Central memory CD8-positive, alpha-beta T cell (primary cell): ENCODE results near the gene PRMT3.
"Not testable (repeated sequence)": the region's sequence is repeated elsewhere in the genome, so short reads cannot be mapped to it uniquely, and the experiment has no call there.

Experiments used
- ATAC-seq: fragments of 150-1000 bp; cut with Tn5 transposase; replicated peaks from 2 replicates; pipeline ENCODE4 v1.10.0; 2022; ENCODE audit warnings: mild to moderate bottlenecking, moderate FRiP score, moderate number of reproducible peaks; ENCODE audit not compliant: poor library complexity, severe bottlenecking; ENCODE audit errors: extremely low read depth
- DNase-seq, 2 donors: peaks; one replicate each; pipeline ENCODE4 v3.0.0; 2021; ENCODE audit warnings: low spot score in 2 of 2
- H3K27ac Mint-ChIP-seq: one replicate; pipeline ENCODE4 v1.8.0; 2022; ENCODE audit warnings: low read depth, mild to moderate bottlenecking, moderate library complexity, mixed read lengths
- H3K27me3 Mint-ChIP-seq: one replicate; pipeline ENCODE4 v1.8.0; 2022; ENCODE audit warnings: mixed read lengths
- H3K36me3 Mint-ChIP-seq: one replicate; pipeline ENCODE4 v1.8.0; 2022; ENCODE audit warnings: mild to moderate bottlenecking, moderate library complexity, mixed read lengths; ENCODE audit not compliant: insufficient read depth
- H3K4me1 Mint-ChIP-seq: one replicate; pipeline ENCODE4 v1.8.0; 2022; ENCODE audit warnings: mixed read lengths
- H3K4me3 Mint-ChIP-seq: one replicate; pipeline ENCODE4 v1.8.0; 2022; ENCODE audit warnings: mild to moderate bottlenecking, moderate library complexity, mixed read lengths
- H3K9me3 Mint-ChIP-seq: one replicate; pipeline ENCODE4 v1.8.0; 2022; ENCODE audit warnings: mixed read lengths

Gene PRMT3

DNA sequence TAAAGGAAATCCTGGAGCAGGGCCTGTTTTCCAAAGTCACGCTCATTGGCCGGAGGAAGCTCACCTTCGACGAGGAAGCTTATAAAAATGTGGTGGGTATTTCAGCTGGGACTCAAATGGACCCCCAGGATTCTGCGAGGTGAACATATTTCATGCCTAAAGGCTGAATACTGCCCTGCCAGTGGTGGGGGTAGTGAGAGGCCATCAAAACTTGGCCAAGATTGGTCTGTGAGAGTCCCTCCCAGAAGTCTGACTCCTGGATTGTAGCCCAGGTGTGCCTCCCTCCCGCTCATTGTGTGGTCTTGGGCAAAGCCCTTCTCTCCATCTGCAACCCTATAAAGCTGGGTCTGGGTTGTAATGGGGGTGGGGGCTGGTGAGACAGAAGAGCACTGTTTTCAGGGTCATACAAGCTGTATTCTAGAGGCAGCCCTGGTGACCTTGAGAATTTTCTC, 23.1 kb upstream of the PRMT3 start:
- H3K36me3 Mint-ChIP-seq: peaks cover 10% of the 10 kb centered on the region
- no peak for ATAC-seq
- DNase-seq: no peak
- peaks cover 56% of the 10 kb centered on the region for H3K4me1 Mint-ChIP-seq
- no peaks in the 10 kb centered on the region for H3K27me3 Mint-ChIP-seq
- H3K4me3 Mint-ChIP-seq: peak overlapping the region; percentile 80
- no peaks in the 10 kb centered on the region for H3K9me3 Mint-ChIP-seq
- H3K27ac Mint-ChIP-seq: no peak overlapping the region

- H3K9me3 Mint-ChIP-seq, ATAC-seq, H3K27me3 Mint-ChIP-seq, DNase-seq: not testable (repeated sequence)
- Mint-ChIP-seq H3K27ac (peak overlapping the region; percentile 41), H3K4me3 (peak overlapping the region; percentile 80), H3K4me1 (peaks cover 53% of the 10 kb centered on the region), H3K36me3 (peaks cover 12% of the 10 kb centered on the region)
Measured at GRCh38 chr11:20365465-20365864, 22.1 kb upstream of the PRMT3 start.

DNA sequence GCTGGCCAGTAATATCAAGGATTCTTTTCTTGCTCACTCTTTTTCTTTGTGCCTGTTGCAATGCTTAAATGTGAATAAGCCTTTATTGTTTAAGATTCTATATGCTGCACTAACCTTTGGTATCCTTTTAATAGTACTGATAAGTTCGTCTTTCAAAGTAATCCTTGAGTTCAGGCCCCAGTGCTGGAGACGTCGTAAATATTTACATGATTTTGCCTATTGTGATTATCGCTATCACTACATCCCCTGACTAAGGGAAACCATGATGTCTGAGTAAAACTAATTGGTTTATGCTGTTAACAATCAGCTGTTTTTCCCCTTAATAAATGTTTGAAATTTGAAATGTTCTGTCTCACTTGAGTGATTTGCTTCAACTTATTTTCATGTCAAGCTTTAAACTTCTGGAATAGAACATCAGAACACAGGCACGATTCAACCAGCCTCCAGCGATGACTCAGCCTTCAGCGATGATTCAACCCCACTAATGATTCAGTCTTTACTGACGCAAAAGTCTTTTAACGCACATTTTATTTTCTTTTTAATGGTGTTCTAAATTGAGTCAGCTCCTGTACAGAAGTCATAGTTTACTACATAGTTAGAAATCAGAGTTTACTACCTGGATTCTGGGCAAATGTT, 20.1 kb upstream of the PRMT3 start:
- no peak for ATAC-seq
- Mint-ChIP-seq H3K4me3 (no peak overlapping the region), H3K27ac (no peak overlapping the region), H3K9me3 (no peaks in the 10 kb centered on the region), H3K4me1 (peaks cover 41% of the 10 kb centered on the region), H3K27me3 (no peaks in the 10 kb centered on the region), H3K36me3 (peaks cover 15% of the 10 kb centered on the region)
- no peak for DNase-seq

DNA sequence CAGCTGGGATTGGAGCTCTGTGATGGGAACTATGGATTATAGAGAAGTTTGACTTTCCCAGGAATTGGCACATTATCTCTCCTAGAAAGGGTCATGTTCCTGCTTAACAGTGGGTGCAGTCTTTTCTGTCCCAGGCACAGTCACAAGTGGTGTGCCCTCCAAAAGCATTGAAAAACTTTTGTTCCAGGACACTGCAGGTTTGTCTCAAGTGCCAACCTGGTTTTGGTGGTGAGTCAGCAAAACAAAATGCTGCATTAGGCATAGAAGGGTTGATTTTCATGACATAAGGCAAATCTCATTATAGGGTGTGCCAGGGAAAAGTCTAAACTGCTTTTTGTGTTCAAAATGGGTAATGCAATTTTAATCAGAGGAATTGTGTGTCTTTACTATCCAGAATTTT, 19.1 kb upstream of the PRMT3 start:
- ATAC-seq (no peak), DNase-seq (no peak)
- H3K36me3 Mint-ChIP-seq: peaks cover 11% of the 10 kb centered on the region
- H3K27me3 Mint-ChIP-seq: no peaks in the 10 kb centered on the region
- peaks cover 31% of the 10 kb centered on the region for H3K4me1 Mint-ChIP-seq
- no peaks in the 10 kb centered on the region for H3K9me3 Mint-ChIP-seq
- H3K4me3 Mint-ChIP-seq: no peak overlapping the region
- H3K27ac Mint-ChIP-seq: no peak overlapping the region

DNA sequence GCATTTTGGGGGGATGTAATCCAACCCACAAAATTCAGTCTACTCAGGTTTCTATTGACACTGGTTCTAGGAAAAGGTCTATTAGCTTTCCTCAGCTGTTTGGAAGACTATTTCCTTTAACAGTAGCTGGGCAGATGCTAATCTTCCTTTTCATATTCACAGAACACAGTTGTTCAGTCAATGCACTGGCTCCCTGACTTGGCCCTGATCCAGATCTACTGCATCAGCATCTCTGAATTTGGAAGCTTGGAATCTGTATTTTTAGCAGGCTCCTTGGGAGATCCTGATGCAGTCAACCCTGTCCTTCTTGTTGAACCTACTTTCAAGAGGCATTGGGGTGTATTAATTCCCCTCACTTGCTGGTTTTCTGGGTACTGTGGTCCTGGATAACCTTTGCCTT, 17.7 kb upstream of the PRMT3 start:
- Mint-ChIP-seq H3K4me3 (no peak overlapping the region), H3K9me3 (no peaks in the 10 kb centered on the region), H3K36me3 (peaks cover 11% of the 10 kb centered on the region), H3K27ac (no peak overlapping the region), H3K27me3 (no peaks in the 10 kb centered on the region), H3K4me1 (peaks cover 30% of the 10 kb centered on the region)
- no peak for DNase-seq
- no peak for ATAC-seq

GRCh38 chr11:20372081-20372626, 15.4 kb upstream of the PRMT3 start:
- DNase-seq: no peak
- ATAC-seq: no peak
- Mint-ChIP-seq H3K36me3 (peaks cover 17% of the 10 kb centered on the region), H3K27ac (no peak overlapping the region), H3K27me3 (no peaks in the 10 kb centered on the region), H3K4me1 (peaks cover 12% of the 10 kb centered on the region), H3K9me3 (no peaks in the 10 kb centered on the region), H3K4me3 (no peak overlapping the region)

DNA sequence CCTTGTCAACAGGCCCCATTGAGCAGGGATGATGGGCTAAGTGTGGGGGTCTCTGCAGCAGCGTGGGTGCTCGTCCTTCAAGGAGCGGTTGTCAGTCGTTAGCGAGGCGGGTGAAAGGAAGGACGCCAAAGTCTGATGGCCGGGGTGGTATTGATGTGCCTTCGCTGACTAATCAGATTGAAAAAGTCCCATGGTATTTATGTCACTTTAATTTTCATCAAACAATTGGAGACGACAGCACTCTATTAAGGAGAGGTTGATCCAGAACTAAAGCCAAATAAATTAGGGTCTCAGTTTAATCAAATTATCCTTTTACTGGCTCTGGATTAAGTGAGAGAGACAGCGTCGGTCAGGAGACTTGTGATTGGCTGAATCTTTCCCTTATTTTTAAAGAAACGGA, 14.4 kb upstream of the PRMT3 start:
- no peak for DNase-seq
- Mint-ChIP-seq H3K4me3 (no peak overlapping the region), H3K9me3 (no peaks in the 10 kb centered on the region), H3K27me3 (no peaks in the 10 kb centered on the region), H3K36me3 (peaks cover 23% of the 10 kb centered on the region), H3K4me1 (peaks cover 6% of the 10 kb centered on the region), H3K27ac (no peak overlapping the region)
- no peak for ATAC-seq

DNA sequence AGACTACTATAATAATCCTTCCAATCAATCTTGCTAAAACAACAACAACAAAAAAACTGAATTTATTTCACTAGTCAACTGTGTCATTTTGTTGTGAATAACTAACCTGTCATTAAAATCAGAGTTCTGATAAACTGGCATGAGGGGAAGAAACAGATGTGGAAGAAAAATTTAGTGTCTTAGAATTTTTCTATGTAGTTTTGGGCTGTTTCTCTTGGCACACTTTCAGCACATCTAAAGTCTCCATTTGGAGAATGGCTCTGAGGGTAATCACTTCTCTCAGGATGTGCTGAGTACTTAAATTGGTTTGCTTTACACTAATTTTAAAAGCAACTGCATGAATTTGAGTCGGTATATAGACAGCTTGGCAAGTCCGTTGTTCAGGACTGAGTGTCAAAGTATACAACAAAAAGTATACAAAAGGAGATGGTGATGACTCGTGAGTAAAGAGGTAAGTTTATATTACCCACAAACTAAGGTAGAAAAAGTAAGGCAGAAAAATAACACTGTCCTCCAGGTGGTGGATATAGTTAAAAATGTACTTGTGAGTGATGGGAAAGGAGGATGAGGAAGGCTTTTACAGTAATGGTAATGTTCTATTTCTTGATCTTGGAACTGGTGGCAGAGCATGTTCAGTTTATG, 13.8 kb upstream of the PRMT3 start:
- Mint-ChIP-seq H3K4me3 (no peak overlapping the region), H3K36me3 (peaks cover 25% of the 10 kb centered on the region), H3K27me3 (no peaks in the 10 kb centered on the region), H3K9me3 (no peaks in the 10 kb centered on the region), H3K27ac (no peak overlapping the region), H3K4me1 (peaks cover 3% of the 10 kb centered on the region)
- no peak for DNase-seq
- no peak for ATAC-seq

DNA sequence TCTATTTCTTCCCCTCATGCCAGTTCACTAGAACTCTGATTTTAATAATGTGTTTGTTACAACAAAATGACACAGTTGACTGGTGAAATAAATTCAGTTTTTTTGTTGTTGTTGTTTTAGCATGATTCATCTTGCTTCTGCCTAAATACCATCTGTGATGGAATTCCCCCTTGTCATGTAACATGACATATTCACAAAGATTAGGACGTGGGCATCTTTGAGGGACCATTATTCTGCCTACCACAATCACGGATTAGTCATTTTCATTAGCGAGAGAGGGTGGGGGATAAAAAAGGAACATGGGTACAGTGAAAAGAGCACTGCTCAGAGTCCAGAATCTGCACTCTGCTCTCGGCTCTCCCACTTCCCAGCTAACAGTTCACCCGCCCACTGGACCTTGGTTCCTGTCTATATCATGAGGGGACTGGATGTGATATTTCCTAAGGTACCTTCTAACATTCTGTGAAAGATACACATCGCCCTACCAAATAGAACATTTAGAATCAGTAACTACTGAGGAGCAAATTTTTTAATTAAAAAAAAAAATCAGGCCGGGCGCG, 12.7 kb upstream of the PRMT3 start:
- no peaks in the 10 kb centered on the region for H3K27me3 Mint-ChIP-seq
- peak overlapping the region; percentile 5 for H3K27ac Mint-ChIP-seq
- H3K36me3 Mint-ChIP-seq: peaks cover 27% of the 10 kb centered on the region
- ATAC-seq: no peak
- no peaks in the 10 kb centered on the region for H3K9me3 Mint-ChIP-seq
- H3K4me3 Mint-ChIP-seq: no peak overlapping the region
- DNase-seq: no peak
- H3K4me1 Mint-ChIP-seq: no peaks in the 10 kb centered on the region

GRCh38 chr11:20376162-20376730, 11.3 kb upstream of the PRMT3 start:
- Mint-ChIP-seq H3K27ac (peak overlapping the region; percentile 10), H3K27me3 (no peaks in the 10 kb centered on the region), H3K4me1 (no peaks in the 10 kb centered on the region), H3K4me3 (no peak overlapping the region), H3K9me3 (no peaks in the 10 kb centered on the region), H3K36me3 (peaks cover 28% of the 10 kb centered on the region)
- ATAC-seq (no peak), DNase-seq (no peak)

- ATAC-seq, H3K27me3 Mint-ChIP-seq, H3K9me3 Mint-ChIP-seq, DNase-seq: not testable (repeated sequence)
- H3K4me3 Mint-ChIP-seq: peak overlapping the region; percentile 98
- H3K27ac Mint-ChIP-seq: peak overlapping the region; percentile 99
- H3K36me3 Mint-ChIP-seq: peaks cover 27% of the 10 kb centered on the region
- peaks cover 22% of the 10 kb centered on the region for H3K4me1 Mint-ChIP-seq
Measured at GRCh38 chr11:20385996-20386395, 1.5 kb upstream of the PRMT3 start.

GRCh38 chr11:20388096-20389055, 860 bp downstream of the PRMT3 start:
- ATAC-seq (peak; percentile 4), DNase-seq (no peak)
- peak overlapping the region; percentile 98 for H3K4me3 Mint-ChIP-seq
- peaks cover 24% of the 10 kb centered on the region for H3K36me3 Mint-ChIP-seq
- peak overlapping the region; percentile 99 for H3K27ac Mint-ChIP-seq
- no peaks in the 10 kb centered on the region for H3K27me3 Mint-ChIP-seq
- peaks cover 22% of the 10 kb centered on the region for H3K4me1 Mint-ChIP-seq
- H3K9me3 Mint-ChIP-seq: no peaks in the 10 kb centered on the region
